Erythroblast (primary cell): ENCODE data around the gene INO80.

ENCODE experiments used
- GATA1 ChIP-seq: IDR thresholded peaks from 2 replicates; pipeline ENCODE4 v1.6.1; 2011; ENCODE audit warnings: low read depth, mild to moderate bottlenecking, control low read depth, low read length, moderate library complexity
- POLR2A ChIP-seq: IDR thresholded peaks from 2 replicates; pipeline ENCODE4 v1.6.1; 2011; ENCODE audit warnings: mild to moderate bottlenecking, low read length

- TF ChIP-seq POLR2A: no peak
- TF ChIP-seq GATA1: no peak
These were observed 173.7 kb downstream of the INO80 start for GRCh38 chr15:40942337-40942854.
